OCI-LY3 (cell line): ENCODE measurements around the gene SOHLH2.

Source experiments
- H2AFZ ChIP-seq: fragments of 200-600, 300-600 bp; shearing (Covaris generic); 2 replicates; pipeline ENCODE4 v1.6.0; 2014; ENCODE audit warnings: antibody characterized with exemption, low read depth, low read length
- H3K27ac ChIP-seq: fragments of 200-600, 300-600 bp; sonication (generic); 2 replicates; pipeline ENCODE4 v1.5.1; 2014; ENCODE audit warnings: mild to moderate bottlenecking, low read length, moderate library complexity, mixed read lengths
- H3K27me3 ChIP-seq: fragments of 200-600, 300-600 bp; sonication (generic); 2 replicates; pipeline ENCODE4 v1.6.1; 2014; ENCODE audit warnings: low read depth, low read length, mixed read lengths
- H3K36me3 ChIP-seq: fragments of 200-600, 300-600 bp; sonication (generic); replicated peaks from 2 replicates; pipeline ENCODE3; 2014; ENCODE audit warnings: low read depth, low read length, mixed read lengths
- H3K4me1 ChIP-seq: fragments of 300-600, 200-600 bp; sonication (generic); 2 replicates; pipeline ENCODE4 v1.6.1; 2014; ENCODE audit warnings: low read length, mixed read lengths
- H3K4me2 ChIP-seq: fragments of 200-600, 300-600 bp; sonication (generic); 2 replicates; pipeline ENCODE4 v1.6.1; 2014; ENCODE audit warnings: low read length, mixed read lengths
- H3K4me3 ChIP-seq: fragments of 300-600, 200-600 bp; sonication (generic); 2 replicates; pipeline ENCODE4 v1.5.1; 2014; ENCODE audit warnings: antibody characterized with exemption, mild to moderate bottlenecking, low read length, moderate library complexity
- H3K79me2 ChIP-seq: fragments of 300-600, 200-600 bp; shearing (Covaris generic); 2 replicates; pipeline ENCODE4 v1.6.1; 2014; ENCODE audit warnings: mild to moderate bottlenecking, low read length, mixed read lengths
- H3K9ac ChIP-seq: fragments of 300-600, 200-600 bp; shearing (Covaris generic); 2 replicates; pipeline ENCODE4 v1.6.0; 2014; ENCODE audit warnings: mild to moderate bottlenecking, low read length, moderate library complexity
- H3K9me3 ChIP-seq: fragments of 200-600, 300-600 bp; shearing (Covaris generic); 2 replicates; pipeline ENCODE4 v1.6.1; 2014; ENCODE audit warnings: low read length, mixed read lengths; ENCODE audit not compliant: insufficient read depth
- H4K20me1 ChIP-seq: fragments of 200-600, 300-600 bp; sonication (generic); 2 replicates; pipeline ENCODE4 v1.6.1; 2016; ENCODE audit warnings: low read length, mixed read lengths; ENCODE audit not compliant: insufficient read depth
- EZH2phosphoT487 ChIP-seq: fragments of 200-600 bp; shearing (Covaris generic); IDR thresholded peaks from 2 replicates; pipeline ENCODE4 v1.6.1; 2018; ENCODE audit warnings: antibody characterized with exemption, mixed run types, low read depth
- TF ChIP-seq, protein P1 (sequence below): fragments of 200-600, 300-600 bp; sonication (generic); IDR thresholded peaks from 2 replicates; pipeline ENCODE4 v1.5.1; 2014; ENCODE audit warnings: antibody characterized with exemption, low read length, low read depth

The SOHLH2 gene

DNA sequence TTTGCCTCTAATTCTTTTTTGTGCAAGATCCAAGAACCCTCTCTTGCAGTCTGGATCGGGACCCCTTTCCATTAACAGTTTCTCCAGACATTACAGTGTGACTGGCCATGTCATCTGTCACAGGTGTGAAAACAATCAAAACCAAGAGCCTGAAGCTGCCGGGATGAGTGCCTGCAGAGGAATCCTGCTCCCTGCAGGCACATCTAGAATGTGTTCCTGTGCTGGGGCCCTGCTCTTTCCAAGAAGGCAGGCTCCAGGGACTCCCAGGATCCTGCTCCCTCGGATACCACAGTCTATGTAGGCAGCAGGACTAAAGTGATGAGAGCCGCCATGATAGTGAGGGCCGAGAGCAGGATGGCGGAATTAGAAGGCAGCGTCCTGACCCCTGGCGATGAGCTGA is 44.5 kb upstream of the SOHLH2 start:
- Histone ChIP-seq H2AFZ (no peak overlapping the region), H3K36me3 (no peaks in the 10 kb centered on the region), H3K9me3 (no peaks in the 10 kb centered on the region), H3K27me3 (no peaks in the 10 kb centered on the region), H3K79me2 (no peaks in the 10 kb centered on the region), H3K9ac (no peak overlapping the region), H3K4me1 (peaks cover 5% of the 10 kb centered on the region; the same call in 1 of the 2 replicates), H4K20me1 (no peaks in the 10 kb centered on the region), H3K4me2 (no peak overlapping the region), H3K4me3 (no peak overlapping the region), H3K27ac (no peak overlapping the region)
- TF ChIP-seq, protein P1, sequence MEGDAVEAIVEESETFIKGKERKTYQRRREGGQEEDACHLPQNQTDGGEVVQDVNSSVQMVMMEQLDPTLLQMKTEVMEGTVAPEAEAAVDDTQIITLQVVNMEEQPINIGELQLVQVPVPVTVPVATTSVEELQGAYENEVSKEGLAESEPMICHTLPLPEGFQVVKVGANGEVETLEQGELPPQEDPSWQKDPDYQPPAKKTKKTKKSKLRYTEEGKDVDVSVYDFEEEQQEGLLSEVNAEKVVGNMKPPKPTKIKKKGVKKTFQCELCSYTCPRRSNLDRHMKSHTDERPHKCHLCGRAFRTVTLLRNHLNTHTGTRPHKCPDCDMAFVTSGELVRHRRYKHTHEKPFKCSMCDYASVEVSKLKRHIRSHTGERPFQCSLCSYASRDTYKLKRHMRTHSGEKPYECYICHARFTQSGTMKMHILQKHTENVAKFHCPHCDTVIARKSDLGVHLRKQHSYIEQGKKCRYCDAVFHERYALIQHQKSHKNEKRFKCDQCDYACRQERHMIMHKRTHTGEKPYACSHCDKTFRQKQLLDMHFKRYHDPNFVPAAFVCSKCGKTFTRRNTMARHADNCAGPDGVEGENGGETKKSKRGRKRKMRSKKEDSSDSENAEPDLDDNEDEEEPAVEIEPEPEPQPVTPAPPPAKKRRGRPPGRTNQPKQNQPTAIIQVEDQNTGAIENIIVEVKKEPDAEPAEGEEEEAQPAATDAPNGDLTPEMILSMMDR, result no peak
- TF ChIP-seq EZH2phosphoT487, result no peak

GRCh38 chr13:36251526-36251925 is 37.2 kb upstream of the SOHLH2 start:
- Histone ChIP-seq H3K79me2 (no peaks in the 10 kb centered on the region), H4K20me1 (no peaks in the 10 kb centered on the region), H3K4me1 (peaks cover 5% of the 10 kb centered on the region; the same call in 1 of the 2 replicates), H3K9me3 (no peaks in the 10 kb centered on the region), H3K9ac (no peak overlapping the region), H3K4me2 (no peak overlapping the region), H3K36me3 (no peaks in the 10 kb centered on the region), H3K27me3 (no peaks in the 10 kb centered on the region), H3K27ac (no peak overlapping the region), H2AFZ (no peak overlapping the region), H3K4me3 (no peak overlapping the region)
- TF ChIP-seq, protein P1, result no peak
- no peak for TF ChIP-seq EZH2phosphoT487

GRCh38 chr13:36251017-36251416 is 36.7 kb upstream of the SOHLH2 start:
- H3K4me2 ChIP-seq, result no peak overlapping the region
- H3K79me2 ChIP-seq, result no peaks in the 10 kb centered on the region
- H3K9ac ChIP-seq, result no peak overlapping the region
- peaks cover 5% of the 10 kb centered on the region; the same call in 1 of the 2 replicates for H3K4me1 ChIP-seq
- no peak overlapping the region for H3K27ac ChIP-seq
- H2AFZ ChIP-seq, result no peak overlapping the region
- no peaks in the 10 kb centered on the region for H4K20me1 ChIP-seq
- no peaks in the 10 kb centered on the region for H3K9me3 ChIP-seq
- TF ChIP-seq, protein P1, result no peak
- no peak for TF ChIP-seq EZH2phosphoT487
- H3K4me3 ChIP-seq, result no peak overlapping the region
- no peaks in the 10 kb centered on the region for H3K36me3 ChIP-seq
- no peaks in the 10 kb centered on the region for H3K27me3 ChIP-seq

DNA sequence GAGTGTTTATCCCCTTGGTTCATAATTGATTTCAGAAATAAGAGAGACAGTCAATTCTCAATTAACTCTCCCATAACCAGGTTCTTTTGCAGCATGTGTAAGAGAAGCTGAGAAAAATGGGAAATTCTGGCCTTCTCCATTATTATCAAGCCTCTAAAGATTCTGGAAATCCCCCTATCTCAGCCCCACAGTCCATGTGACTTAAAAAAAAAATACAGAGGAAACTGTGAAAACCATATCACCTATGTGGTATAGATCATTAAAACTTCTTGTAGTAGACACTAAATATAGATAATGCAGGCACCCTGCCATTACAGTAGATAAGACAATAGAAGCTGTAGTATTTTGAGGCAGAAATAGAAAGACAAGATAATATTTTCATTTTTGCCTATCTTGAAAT is 34.3 kb upstream of the SOHLH2 start:
- Histone ChIP-seq H3K4me1 (peaks cover 5% of the 10 kb centered on the region; the same call in 1 of the 2 replicates), H3K36me3 (no peaks in the 10 kb centered on the region), H3K27me3 (no peaks in the 10 kb centered on the region), H3K9ac (no peak overlapping the region), H2AFZ (no peak overlapping the region), H3K27ac (no peak overlapping the region), H3K79me2 (no peaks in the 10 kb centered on the region), H3K9me3 (no peaks in the 10 kb centered on the region), H3K4me3 (no peak overlapping the region), H3K4me2 (no peak overlapping the region), H4K20me1 (no peaks in the 10 kb centered on the region)
- TF ChIP-seq EZH2phosphoT487, result no peak
- TF ChIP-seq, protein P1, result no peak
